GM19395 (cell line): ENCODE measurements around the gene TMEM234.

ENCODE experiments used
- ATAC-seq: cut with Tn5 transposase; IDR thresholded peaks from one replicate; pipeline ENCODE4 v1.9.1; 2021; ENCODE audit warnings: mild to moderate bottlenecking, moderate library complexity; ENCODE audit not compliant: unreplicated experiment

The TMEM234 gene

GRCh38 chr1:32240140-32240951 is 18.2 kb upstream of the TMEM234 start:
- no peak for ATAC-seq

DNA sequence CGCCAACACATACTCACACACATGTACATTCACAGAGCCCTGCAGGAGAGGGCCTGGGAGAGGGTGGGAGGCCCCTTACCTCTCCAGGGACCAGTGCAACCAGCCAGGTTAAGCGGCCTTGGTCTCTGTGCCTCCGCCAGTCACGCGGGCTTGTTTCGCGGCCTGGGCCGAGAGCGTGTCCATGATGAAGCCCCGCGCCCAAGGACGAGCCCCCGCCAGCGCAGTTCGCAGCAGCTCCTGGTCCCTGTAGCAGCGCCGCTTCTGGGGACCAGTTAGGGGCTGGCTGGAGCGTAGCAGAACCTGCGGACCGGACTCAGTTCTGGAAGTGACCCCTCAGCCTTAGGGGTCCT is 17.6 kb upstream of the TMEM234 start:
- ATAC-seq = no peak

DNA sequence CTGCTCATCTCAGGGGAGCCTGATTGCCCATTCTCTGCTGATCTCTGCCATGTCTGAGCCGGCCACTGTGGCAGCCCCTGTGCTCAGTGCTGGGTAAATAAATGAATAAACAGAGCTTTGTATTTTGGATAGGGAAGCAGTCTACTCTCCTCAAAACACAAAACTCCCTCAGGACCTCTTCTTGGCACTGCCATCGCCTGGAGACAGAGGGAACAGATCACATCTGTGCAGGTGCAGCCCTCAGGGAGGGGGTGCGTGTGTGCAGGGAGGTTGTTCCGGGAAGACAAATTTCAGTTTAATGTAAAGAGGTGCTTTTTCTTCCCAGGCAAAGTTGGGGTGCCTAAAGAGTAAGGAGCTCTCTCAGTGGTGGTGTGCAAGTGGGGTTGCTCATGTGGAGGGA is 17.2 kb upstream of the TMEM234 start:
- no peak for ATAC-seq

DNA sequence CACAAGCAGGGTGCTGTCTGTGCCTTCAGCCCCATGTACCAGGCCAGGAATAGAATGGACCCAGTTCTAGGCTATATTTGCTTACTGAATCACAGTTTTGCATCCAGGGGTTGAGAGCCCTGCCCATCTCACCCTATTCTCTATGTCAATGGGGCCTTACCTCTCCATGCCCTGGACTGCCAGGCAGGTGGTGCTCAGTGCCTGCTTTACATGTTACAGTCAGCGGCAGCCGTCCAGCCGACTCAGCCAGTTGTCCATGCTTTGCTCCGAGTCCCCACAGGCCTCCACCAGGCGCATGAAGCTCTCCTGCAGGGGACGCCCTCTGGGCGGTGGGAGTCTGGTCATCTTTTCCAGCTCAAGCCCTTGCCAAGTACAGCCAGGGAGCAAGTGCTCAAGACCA is 12.6 kb upstream of the TMEM234 start:
- ATAC-seq = no peak

DNA sequence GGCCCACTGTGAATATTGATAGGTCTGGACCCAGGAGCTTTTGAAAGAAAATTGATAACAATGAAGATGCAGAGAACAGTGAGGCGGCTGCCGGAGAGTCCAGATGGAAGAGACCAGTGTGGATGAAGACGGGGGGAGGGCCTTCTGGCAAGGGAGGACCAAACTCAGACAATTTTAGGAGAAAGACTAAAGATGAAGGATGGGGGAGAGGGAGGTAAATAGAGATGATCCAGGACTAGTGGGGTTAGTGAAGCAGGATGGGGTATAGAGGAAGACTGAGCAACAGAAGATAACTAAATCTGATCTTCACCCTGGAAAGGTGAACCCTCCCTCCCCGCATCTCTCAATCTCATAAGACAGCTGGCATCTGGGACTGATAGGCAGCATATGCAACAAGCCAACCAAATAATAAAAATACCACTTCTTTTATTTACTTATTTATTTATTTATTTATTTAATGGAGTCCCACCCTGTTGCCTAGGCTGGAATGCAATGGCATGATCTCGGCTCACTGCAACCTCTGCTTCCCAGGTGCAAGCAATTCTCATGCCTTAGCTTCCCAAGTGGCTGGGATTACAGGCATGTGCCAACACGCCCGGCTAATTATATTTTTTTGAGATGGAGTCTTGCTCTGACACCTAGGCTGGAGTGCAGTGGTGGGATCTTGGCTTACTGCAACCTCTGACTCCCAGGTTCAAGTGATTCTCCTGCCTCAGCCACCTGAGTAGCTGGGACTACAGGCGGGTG is 10.6 kb upstream of the TMEM234 start:
- ATAC-seq = no peak

- ATAC-seq = no peak
These were observed 9.8 kb upstream of the TMEM234 start for GRCh38 chr1:32231843-32232432.

DNA sequence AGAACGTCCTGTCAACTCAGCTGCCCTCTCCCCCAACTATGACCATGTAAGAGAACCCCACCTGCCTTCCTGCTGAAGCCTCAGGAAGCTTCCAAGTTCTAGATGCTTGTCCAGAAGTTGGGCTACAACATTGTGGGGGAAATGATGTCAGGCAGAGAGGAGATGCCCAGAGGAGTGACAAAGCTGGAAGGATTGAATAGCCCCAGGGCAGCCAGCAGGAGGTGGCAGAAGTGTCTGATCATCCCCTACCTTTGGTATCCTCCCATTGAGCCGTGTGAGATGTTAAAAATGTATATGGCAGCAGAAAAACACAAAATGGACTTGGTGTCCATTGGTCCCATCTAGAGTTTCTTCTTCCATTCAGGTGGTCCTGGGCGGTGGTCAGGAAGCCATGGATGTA is 6.6 kb upstream of the TMEM234 start:
- ATAC-seq = no peak

- ATAC-seq = no peak
These were observed 2.1 kb upstream of the TMEM234 start for GRCh38 chr1:32224285-32224684.

DNA sequence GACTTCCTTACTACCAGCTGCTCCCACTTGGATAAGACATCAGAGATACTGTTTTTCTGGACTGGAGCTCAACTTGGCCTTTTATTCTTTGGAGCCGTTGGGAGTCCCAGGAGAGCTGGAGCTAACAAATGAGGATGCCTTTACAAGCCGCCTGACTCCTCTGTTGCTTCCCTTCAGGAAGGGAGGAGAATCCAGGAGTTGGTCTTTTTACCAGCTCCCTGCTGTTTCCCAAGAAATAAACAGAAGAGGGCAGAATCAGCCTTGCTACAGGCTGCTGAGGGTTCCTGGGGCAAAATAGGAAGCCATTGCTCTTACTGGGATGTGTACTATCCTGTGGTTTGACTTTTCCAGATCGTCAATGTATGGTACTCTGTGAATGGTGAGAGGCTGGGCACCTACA is 1.5 kb upstream of the TMEM234 start:
- ATAC-seq = no peak

- no peak for ATAC-seq
These were observed 573 bp downstream of the TMEM234 start for GRCh38 chr1:32221581-32221979.

GRCh38 chr1:32220746-32221580 is 1.2 kb downstream of the TMEM234 start:
- no peak for ATAC-seq

DNA sequence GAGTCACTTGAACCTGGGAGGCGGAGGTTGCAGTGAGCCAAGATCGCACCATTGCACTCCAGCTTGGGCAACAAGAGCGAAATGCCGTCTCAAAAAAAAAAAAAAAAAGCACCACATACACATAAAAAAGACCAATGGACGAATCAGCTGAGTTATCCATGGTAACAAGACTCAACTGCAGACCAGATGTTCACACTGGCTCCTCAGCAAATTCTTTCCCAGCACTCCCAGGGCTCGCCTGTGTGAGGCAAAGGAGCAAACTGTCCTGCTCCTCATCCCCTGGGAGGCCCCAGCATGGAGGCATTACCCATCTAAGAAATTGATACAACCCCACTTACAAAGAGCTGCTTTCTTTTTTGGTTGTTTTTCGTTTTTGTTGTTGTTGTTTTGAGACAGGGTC is 3.1 kb downstream of the TMEM234 start:
- ATAC-seq = no peak

GRCh38 chr1:32216566-32216965 is 5.6 kb downstream of the TMEM234 start:
- no peak for ATAC-seq

DNA sequence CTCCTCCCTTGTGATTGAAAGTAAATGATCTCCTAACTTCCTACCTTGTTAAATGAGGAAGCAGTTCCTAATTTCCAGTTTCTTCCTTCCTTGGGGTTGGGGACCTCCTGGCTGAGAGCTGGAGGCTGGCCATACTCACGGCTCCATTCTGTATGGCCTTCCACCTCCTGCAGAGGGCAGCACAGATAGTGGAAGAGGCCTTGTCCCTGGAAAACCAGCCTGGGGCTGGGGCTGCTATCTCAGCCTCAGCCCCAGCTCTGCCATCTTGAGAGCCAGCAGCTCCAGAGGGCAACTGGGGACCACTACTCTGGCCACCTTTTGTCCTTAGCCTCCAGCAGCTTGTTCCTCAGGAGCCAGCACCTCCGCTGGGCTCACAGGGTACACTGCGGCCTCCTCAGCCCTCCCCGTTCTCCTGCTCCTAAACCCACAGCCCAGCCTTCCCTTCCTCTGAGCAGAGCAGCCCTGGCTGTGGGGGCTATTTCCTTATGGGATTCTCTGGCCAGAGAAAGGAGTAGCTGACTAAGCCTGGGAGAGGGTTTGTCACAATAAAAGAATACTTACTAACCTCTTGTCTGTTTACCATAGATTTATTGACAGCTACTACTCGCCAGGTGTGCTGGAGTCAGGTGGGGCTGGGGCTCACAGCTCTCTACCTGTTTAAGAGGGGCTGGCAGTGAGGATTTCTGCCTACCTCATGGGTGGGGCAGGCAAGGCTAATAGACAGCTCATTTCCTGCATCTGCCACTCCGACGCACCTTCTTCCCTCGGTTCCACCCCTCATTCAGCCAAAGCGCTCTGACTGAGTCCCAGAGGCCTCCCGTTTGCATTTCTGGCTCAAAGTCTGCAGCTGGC is 6.3 kb downstream of the TMEM234 start:
- no peak for ATAC-seq

GRCh38 chr1:32208891-32209328 is 13.2 kb downstream of the TMEM234 start, which contains the start of gene DCDC2B:
Gene DCDC2B, plus strand, starts transcription at chr1:32209089. Its CDS starts 5 bp downstream, at chr1:32209094.
- ATAC-seq = no peak

GRCh38 chr1:32208469-32208868 is 13.7 kb downstream of the TMEM234 start:
- no peak for ATAC-seq

DNA sequence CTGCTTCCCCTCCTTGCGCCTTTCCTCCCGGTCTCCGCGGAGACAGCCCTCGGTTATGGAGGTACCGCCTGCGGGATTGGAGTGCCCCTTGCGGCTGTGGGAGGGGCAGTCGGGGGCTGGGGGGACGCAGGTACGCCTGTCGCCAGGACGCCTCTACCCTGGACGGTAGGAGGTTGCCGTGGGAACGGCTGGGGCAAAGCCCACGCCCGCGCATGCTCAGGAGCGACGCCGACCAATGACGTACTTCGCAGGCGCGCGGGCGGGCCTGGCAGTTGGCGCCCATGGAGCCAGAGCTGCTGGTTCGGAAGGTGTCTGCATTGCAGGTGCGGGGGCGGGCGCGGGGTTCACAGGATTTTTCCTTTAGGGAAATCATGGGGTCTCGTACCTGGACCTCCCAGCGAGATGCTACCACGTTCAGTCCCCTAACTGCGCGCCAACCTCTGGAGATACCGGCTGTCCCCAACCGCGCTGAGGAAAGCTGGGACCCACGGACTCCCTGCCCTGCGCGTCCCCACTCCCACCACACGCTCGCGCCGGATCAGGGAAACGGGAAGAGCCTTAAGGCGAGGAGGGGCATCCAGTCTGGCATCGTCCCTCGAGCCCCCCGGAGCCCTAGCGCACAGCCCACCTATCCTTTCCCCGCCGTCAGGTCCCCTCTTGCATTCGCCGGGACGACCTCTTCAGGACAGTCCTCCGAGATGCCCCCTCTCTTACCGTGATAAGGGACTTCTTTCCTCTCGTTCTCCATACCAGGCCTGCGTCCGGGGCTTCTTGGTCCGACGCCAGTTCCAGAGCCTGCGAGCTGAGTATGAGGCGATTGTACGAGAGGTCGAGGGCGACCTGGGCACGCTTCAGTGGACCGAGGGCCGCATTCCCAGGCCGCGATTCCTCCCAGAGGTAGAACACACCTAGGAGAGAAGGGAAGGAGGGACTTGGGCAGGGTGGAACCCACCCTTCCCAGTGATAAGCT is 16.5 kb downstream of the TMEM234 start, which contains the start of gene IQCC:
Gene IQCC (plus strand): TSS at position 271 of the 970 bp plus-strand sequence. CDS start 11 bp downstream, at position 282.
- ATAC-seq = peak; percentile 57

GRCh38 chr1:32204943-32205361 is 17.2 kb downstream of the TMEM234 start:
- ATAC-seq = no peak
